HL-60 (cell line): Measurements from ENCODE around the gene TRIP6.
A peak's percentile ranks its signal among the peaks of the same experiment; 100 is the strongest.

Experiments used
- DNase-seq, 2 experiments: peaks; one replicate each; pipeline ENCODE4 v3.0.0-alpha.2; 2010 to 2020; ENCODE audit warnings: low read depth in 1 of 2, low spot score in 1 of 2
- H3K27ac ChIP-seq: fragments of 250-450 bp; sonication (Bioruptor Pico); replicated peaks from 2 replicates; pipeline ENCODE4 v1.5.1; 2020; ENCODE audit warnings: mild to moderate bottlenecking, moderate library complexity
- H3K27me3 ChIP-seq: fragments of 250-450 bp; sonication (Bioruptor Pico); 2 replicates; pipeline ENCODE4 v1.5.1; 2021; ENCODE audit warnings: mild to moderate bottlenecking, moderate library complexity; ENCODE audit not compliant: insufficient read depth, poor library complexity, severe bottlenecking
- H3K4me3 ChIP-seq: replicated peaks from 2 replicates; pipeline ENCODE4 v1.5.1; 2011; ENCODE audit warnings: mild to moderate bottlenecking, control low read depth, low read length; ENCODE audit not compliant: insufficient read depth
- GABPA ChIP-seq: IDR thresholded peaks from 2 replicates; pipeline ENCODE4 v1.6.1; 2012; ENCODE audit warnings: low read depth
- POLR2AphosphoS5 ChIP-seq: IDR thresholded peaks from 2 replicates; pipeline ENCODE4 v1.6.1; 2012; ENCODE audit warnings: low read depth
- SPI1 ChIP-seq: IDR thresholded peaks from 2 replicates; pipeline ENCODE4 v1.6.1; 2012; ENCODE audit warnings: low read depth, mild to moderate bottlenecking, borderline replicate concordance
- TF ChIP-seq, protein P1 (sequence below): IDR thresholded peaks from 2 replicates; pipeline ENCODE4 v1.6.1; 2012; ENCODE audit warnings: low read depth; ENCODE audit not compliant: insufficient replicate concordance
- TF ChIP-seq, protein P2 (sequence below): IDR thresholded peaks from one replicate; pipeline ENCODE4 v1.5.1; 2011; ENCODE audit warnings: low read length, control low read depth, inconsistent platforms; ENCODE audit not compliant: insufficient read depth

The TRIP6 gene

DNA sequence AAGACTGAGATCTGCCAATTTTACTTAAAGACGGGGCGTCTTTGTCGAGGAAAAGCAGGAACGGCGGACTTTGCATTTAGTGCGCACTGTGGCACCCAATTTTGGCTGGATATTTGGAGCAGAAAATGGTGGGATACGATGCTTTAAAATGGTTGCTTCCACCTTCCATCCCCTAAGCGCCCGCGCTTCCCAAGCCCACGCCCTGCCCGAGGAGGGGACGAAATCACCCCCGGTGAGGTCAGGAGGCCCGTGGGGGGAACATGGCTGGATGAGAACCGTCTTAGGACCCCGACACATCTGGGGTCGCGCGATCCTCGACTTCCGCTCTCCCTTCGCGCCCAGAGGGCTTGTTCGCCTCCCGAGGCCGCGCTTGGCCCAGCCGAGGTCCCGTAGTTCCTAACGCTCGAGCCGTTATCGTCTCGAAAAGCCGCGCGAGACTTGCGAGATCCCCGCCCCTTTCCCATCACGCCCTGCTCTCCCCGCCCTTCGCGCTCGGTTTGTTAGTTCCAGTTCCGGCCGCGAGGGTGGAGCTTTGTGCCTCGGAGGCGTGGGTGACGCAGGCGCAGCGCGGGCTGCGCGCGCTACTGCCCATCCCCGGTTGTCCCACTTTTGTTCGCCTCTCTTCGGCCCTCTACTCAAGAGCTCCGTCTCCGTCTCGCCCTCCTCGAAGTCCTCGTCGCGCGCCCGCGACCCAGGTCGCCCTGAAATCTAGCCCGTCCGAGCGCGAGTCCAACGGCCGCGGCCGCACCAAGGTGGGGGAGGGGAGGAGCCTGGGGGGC lies 7.6 kb downstream of the TRIP6 start, which contains the start of gene SRRT:
Gene SRRT, plus strand, starts transcription at position 527 of the 779 bp plus-strand sequence. CDS start 488 bp downstream, outside the sequence.
- peak within 1 kb of the TSS; percentile 89 for H3K4me3 ChIP-seq
- peak; percentile 96 to 98 for DNase-seq
- H3K27me3 ChIP-seq: no peaks in the 10 kb centered on the region
- H3K27ac ChIP-seq: peak within 1 kb of the TSS; percentile 93
- TF ChIP-seq, protein P1, sequence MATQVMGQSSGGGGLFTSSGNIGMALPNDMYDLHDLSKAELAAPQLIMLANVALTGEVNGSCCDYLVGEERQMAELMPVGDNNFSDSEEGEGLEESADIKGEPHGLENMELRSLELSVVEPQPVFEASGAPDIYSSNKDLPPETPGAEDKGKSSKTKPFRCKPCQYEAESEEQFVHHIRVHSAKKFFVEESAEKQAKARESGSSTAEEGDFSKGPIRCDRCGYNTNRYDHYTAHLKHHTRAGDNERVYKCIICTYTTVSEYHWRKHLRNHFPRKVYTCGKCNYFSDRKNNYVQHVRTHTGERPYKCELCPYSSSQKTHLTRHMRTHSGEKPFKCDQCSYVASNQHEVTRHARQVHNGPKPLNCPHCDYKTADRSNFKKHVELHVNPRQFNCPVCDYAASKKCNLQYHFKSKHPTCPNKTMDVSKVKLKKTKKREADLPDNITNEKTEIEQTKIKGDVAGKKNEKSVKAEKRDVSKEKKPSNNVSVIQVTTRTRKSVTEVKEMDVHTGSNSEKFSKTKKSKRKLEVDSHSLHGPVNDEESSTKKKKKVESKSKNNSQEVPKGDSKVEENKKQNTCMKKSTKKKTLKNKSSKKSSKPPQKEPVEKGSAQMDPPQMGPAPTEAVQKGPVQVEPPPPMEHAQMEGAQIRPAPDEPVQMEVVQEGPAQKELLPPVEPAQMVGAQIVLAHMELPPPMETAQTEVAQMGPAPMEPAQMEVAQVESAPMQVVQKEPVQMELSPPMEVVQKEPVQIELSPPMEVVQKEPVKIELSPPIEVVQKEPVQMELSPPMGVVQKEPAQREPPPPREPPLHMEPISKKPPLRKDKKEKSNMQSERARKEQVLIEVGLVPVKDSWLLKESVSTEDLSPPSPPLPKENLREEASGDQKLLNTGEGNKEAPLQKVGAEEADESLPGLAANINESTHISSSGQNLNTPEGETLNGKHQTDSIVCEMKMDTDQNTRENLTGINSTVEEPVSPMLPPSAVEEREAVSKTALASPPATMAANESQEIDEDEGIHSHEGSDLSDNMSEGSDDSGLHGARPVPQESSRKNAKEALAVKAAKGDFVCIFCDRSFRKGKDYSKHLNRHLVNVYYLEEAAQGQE: peak; percentile 16
- TF ChIP-seq SPI1 (peak; percentile 31; the same call in 1 of the 2 replicates), POLR2AphosphoS5 (peak; percentile 96), GABPA (peak; percentile 21; the same call in 1 of the 2 replicates)
- TF ChIP-seq, protein P2, sequence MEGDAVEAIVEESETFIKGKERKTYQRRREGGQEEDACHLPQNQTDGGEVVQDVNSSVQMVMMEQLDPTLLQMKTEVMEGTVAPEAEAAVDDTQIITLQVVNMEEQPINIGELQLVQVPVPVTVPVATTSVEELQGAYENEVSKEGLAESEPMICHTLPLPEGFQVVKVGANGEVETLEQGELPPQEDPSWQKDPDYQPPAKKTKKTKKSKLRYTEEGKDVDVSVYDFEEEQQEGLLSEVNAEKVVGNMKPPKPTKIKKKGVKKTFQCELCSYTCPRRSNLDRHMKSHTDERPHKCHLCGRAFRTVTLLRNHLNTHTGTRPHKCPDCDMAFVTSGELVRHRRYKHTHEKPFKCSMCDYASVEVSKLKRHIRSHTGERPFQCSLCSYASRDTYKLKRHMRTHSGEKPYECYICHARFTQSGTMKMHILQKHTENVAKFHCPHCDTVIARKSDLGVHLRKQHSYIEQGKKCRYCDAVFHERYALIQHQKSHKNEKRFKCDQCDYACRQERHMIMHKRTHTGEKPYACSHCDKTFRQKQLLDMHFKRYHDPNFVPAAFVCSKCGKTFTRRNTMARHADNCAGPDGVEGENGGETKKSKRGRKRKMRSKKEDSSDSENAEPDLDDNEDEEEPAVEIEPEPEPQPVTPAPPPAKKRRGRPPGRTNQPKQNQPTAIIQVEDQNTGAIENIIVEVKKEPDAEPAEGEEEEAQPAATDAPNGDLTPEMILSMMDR: no peak

DNA sequence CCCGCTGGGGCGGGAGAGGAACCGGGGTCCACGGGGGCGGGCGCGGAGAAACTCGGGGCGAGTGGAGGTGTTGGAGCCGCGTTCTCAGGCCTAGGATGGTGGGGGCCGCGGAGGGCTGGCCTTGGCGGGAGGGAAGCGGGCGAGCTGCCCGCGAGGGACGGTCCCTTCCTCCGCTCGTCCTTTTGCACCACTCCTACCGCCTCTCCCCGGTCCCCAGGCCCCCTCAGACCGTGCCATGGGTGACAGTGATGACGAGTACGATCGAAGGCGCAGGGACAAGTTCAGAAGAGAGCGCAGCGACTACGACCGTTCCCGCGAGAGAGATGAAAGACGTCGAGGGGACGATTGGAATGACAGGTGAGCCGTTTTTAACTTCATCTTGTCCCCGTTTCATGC lies 8.2 kb downstream of the TRIP6 start:
- TF ChIP-seq, protein P2: no peak
- TF ChIP-seq, protein P1: no peak
- TF ChIP-seq GABPA (no peak), POLR2AphosphoS5 (no peak), SPI1 (no peak)
- H3K4me3 ChIP-seq: peak overlapping the region; percentile 89
- peak in 1 of 2 experiments; percentile 36 for DNase-seq
- H3K27me3 ChIP-seq: no peaks in the 10 kb centered on the region
- H3K27ac ChIP-seq: peak overlapping the region; percentile 93

DNA sequence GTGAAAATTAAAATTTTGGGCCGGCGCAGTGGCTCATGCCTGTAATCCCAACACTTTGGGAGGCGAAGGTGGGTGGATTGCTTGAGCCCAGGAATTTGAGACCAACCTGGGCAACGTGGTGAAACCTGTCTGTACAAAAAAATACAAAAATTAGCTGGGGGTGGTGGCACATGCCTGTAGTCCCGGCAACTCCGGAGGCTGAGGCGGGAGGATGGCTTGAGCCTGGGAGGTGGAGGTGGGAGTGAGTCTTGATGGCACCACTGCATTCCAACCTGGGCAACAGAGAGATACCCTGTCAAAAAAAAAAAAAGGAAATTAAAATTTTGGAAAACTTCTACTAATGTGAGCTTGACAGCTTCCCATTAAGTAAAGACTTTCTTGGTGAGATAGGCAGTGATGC lies 10.8 kb downstream of the TRIP6 start:
- Histone ChIP-seq H3K27me3 (no peaks in the 10 kb centered on the region), H3K4me3 (no peak overlapping the region), H3K27ac (no peak overlapping the region)
- TF ChIP-seq GABPA (no peak), SPI1 (no peak), POLR2AphosphoS5 (no peak)
- TF ChIP-seq, protein P2: no peak
- TF ChIP-seq, protein P1: no peak
- DNase-seq: no peak
